ENCODE results near the gene FUBP1.

- no peak for TF ChIP-seq CTCF (IDR thresholded peaks at IDR 0.05 in 2 of 3, conservative IDR thresholded peaks at IDR 0.05 in 1 of 3; ENCODE audit: borderline replicate concordance in 1 of 3, insufficient read depth in 1 of 3, low read depth in 2 of 3, low read length in 2 of 3)
- no peak for TF ChIP-seq ZBTB33 (IDR thresholded peaks at IDR 0.05; ENCODE audit: extremely low read depth, insufficient replicate concordance, low read length)
- no peak for TF ChIP-seq SIN3A (IDR thresholded peaks at IDR 0.05; ENCODE audit: low read depth)
- no peak for TF ChIP-seq FOSL1 (IDR thresholded peaks at IDR 0.05; ENCODE audit: low read depth)
- no peak for TF ChIP-seq YY1 (IDR thresholded peaks at IDR 0.05; ENCODE audit: extremely low read depth, insufficient replicate concordance, low read depth, low read length)
- TF ChIP-seq MAX (IDR thresholded peaks at IDR 0.05): no peak
- TF ChIP-seq ELF1 (IDR thresholded peaks at IDR 0.05; ENCODE audit: borderline replicate concordance, low read depth): no peak
- no peak for TF ChIP-seq POLR2A (IDR thresholded peaks at IDR 0.05; ENCODE audit: borderline replicate concordance, extremely low read depth, insufficient read depth, insufficient read length)
- no peak for TF ChIP-seq POLR2AphosphoS5 (IDR thresholded peaks at IDR 0.05; ENCODE audit: low read depth, low read length)
- TF ChIP-seq REST (IDR thresholded peaks at IDR 0.05; ENCODE audit: low read depth): no peak
- TF ChIP-seq RAD21 (IDR thresholded peaks at IDR 0.05; ENCODE audit: low read depth): no peak
- no peak for TF ChIP-seq ZFX (IDR thresholded peaks at IDR 0.05)
- TF ChIP-seq EZH2 (IDR thresholded peaks at IDR 0.05): no peak
- TF ChIP-seq ATF3 (IDR thresholded peaks at IDR 0.05): no peak
Observed at GRCh38 chr1:78015148-78015547, 36.3 kb upstream of the FUBP1 start.
